SH-SY5Y (cell line): ENCODE measurements around the gene IMMP2L.

Experiments used
- GATA2 ChIP-seq: IDR thresholded peaks from 2 replicates; pipeline ENCODE4 v1.6.1; 2011; ENCODE audit warnings: mild to moderate bottlenecking, low read depth, low read length
- GATA3 ChIP-seq: IDR thresholded peaks from 2 replicates; pipeline ENCODE4 v1.6.1; 2011; ENCODE audit warnings: low read depth, mild to moderate bottlenecking, low read length, moderate library complexity

- no peak for TF ChIP-seq GATA2
- TF ChIP-seq GATA3: no peak
Measured at GRCh38 chr7:110962374-110962773, 599.9 kb downstream of the IMMP2L start.
